ENCODE data around the gene PRPF40B. TPM values are rescaled to one million over a fixed set of nuclear protein-coding genes. Genes with fewer than 3 reads are reported as not detected.

PRPF40B gene
- polyA plus RNA-seq, 2 of the 4 experiments (the other 2 are of a cell fraction) = 15.0 to 17.0 TPM

GRCh38 chr12:49599961-49600360 is 23.4 kb upstream of the PRPF40B start:
- CTCF ChIA-PET = interaction anchor here (1.0 to 2.4 kb wide), 6 partner anchors 15 to 252 kb away, joined by 3 to 12 read pairs (median 4); partner anchors contain the start of gene PRPF40B
- 93% methylated on average over 8 of the region's 8 CpGs for WGBS (ENCODE audit: missing lambda C conversion rate)
- no peak for ATAC-seq

GRCh38 chr12:49603721-49604120 is 19.6 kb upstream of the PRPF40B start:
- Histone ChIP-seq H3K27ac (no peak overlapping the region), H3K4me1 (no peaks in the 10 kb centered on the region), H3K4me2 (no peak overlapping the region), H3K9me3 (no peaks in the 10 kb centered on the region), H3K4me3 (no peak overlapping the region)
- DNase-seq (ENCODE audit: low read depth in 1 of 2, low spot score in 1 of 2) = no peak
- ChIA-PET CTCF (interaction anchor here (0.8 to 4.7 kb wide), 7 partner anchors 23 to 272 kb away, joined by 3 to 19 read pairs (median 4); partner anchors contain the start of gene TMBIM6), POLR2A (no interaction called here)
- no peak for FAIRE-seq
- WGBS (ENCODE audit: missing lambda C conversion rate) = 100% methylated on average over 1 of the region's 1 CpG
- ATAC-seq = no peak
- TF ChIP-seq MAFK (IDR thresholded peaks at IDR 0.05; ENCODE audit: partially characterized antibody) = no peak
- TF ChIP-seq KDM1A (IDR thresholded peaks at IDR 0.05; ENCODE audit: low read depth) = no peak
- TF ChIP-seq RAD21 (conservative IDR thresholded peaks at IDR 0.05 in 1 of 2, IDR thresholded peaks at IDR 0.05 in 1 of 2) = no peak
- no peak for TF ChIP-seq POLR2AphosphoS2 (conservative IDR thresholded peaks at IDR 0.05; ENCODE audit: low read length)
- no peak for TF ChIP-seq PBX3 (IDR thresholded peaks at IDR 0.05)
- no peak for TF ChIP-seq FOSL2 (IDR thresholded peaks at IDR 0.05)
- TF ChIP-seq FOSL2 (CRISPR knock-in tag; IDR thresholded peaks at IDR 0.05) = no peak
- TF ChIP-seq USF2 (IDR thresholded peaks at IDR 0.05) = no peak
- no peak for TF ChIP-seq RNF2 (IDR thresholded peaks at IDR 0.05; ENCODE audit: borderline replicate concordance, low read depth)
- TF ChIP-seq JUN (IDR thresholded peaks at IDR 0.05) = no peak
- TF ChIP-seq SMC3 (IDR thresholded peaks at IDR 0.05) = no peak
- no peak for TF ChIP-seq FOXS1 (CRISPR knock-in tag; IDR thresholded peaks at IDR 0.05)
- no peak for TF ChIP-seq EHF (CRISPR knock-in tag; IDR thresholded peaks at IDR 0.05)
- TF ChIP-seq FOSB (CRISPR knock-in tag; IDR thresholded peaks at IDR 0.05) = no peak
- TF ChIP-seq NR3C1 (IDR thresholded peaks at IDR 0.05) = no peak
- no peak for TF ChIP-seq HMGXB4 (CRISPR knock-in tag; IDR thresholded peaks at IDR 0.05; ENCODE audit: borderline replicate concordance)
- TF ChIP-seq MYC (IDR thresholded peaks at IDR 0.05; ENCODE audit: borderline replicate concordance, low read length) = no peak
- TF ChIP-seq TP53 (CRISPR knock-in tag; IDR thresholded peaks at IDR 0.05) = no peak
- no peak for TF ChIP-seq REST (IDR thresholded peaks at IDR 0.05)
- no peak for TF ChIP-seq EHMT2 (IDR thresholded peaks at IDR 0.05; ENCODE audit: low read depth)
- no peak for TF ChIP-seq RCOR1 (IDR thresholded peaks at IDR 0.05; ENCODE audit: low read depth, low read length)

More at GRCh38 chr12:49599961-49600360, 23.4 kb upstream of the PRPF40B start:
- H3K4me3 ChIP-seq = no peak overlapping the region
- no peaks in the 10 kb centered on the region for H3K4me1 ChIP-seq
- POLR2A ChIA-PET = no interaction called here
- no peaks in the 10 kb centered on the region for H3K9me3 ChIP-seq
- no peak overlapping the region for H3K4me2 ChIP-seq
- no peak overlapping the region for H3K27ac ChIP-seq
- DNase-seq (ENCODE audit: low read depth in 1 of 2, low spot score in 1 of 2) (no peak), FAIRE-seq (no peak)
- no peak for TF ChIP-seq KDM5A (IDR thresholded peaks at IDR 0.05)
- TF ChIP-seq CEBPB (IDR thresholded peaks at IDR 0.05) = no peak
- no peak for TF ChIP-seq JUN (IDR thresholded peaks at IDR 0.05)
- no peak for TF ChIP-seq MYC (IDR thresholded peaks at IDR 0.05; ENCODE audit: borderline replicate concordance, low read length)
- no peak for TF ChIP-seq TFCP2L1 (CRISPR knock-in tag; IDR thresholded peaks at IDR 0.05)
- TF ChIP-seq, protein P1, sequence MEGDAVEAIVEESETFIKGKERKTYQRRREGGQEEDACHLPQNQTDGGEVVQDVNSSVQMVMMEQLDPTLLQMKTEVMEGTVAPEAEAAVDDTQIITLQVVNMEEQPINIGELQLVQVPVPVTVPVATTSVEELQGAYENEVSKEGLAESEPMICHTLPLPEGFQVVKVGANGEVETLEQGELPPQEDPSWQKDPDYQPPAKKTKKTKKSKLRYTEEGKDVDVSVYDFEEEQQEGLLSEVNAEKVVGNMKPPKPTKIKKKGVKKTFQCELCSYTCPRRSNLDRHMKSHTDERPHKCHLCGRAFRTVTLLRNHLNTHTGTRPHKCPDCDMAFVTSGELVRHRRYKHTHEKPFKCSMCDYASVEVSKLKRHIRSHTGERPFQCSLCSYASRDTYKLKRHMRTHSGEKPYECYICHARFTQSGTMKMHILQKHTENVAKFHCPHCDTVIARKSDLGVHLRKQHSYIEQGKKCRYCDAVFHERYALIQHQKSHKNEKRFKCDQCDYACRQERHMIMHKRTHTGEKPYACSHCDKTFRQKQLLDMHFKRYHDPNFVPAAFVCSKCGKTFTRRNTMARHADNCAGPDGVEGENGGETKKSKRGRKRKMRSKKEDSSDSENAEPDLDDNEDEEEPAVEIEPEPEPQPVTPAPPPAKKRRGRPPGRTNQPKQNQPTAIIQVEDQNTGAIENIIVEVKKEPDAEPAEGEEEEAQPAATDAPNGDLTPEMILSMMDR (IDR thresholded peaks at IDR 0.05) = no peak
- no peak for TF ChIP-seq EHF (CRISPR knock-in tag; IDR thresholded peaks at IDR 0.05)
- TF ChIP-seq EP300 (IDR thresholded peaks at IDR 0.05) = no peak

Measured in A549 (cell line).